ENCODE results near the gene ZFAND2A.
"Not testable (repeated sequence)": the region's sequence is repeated elsewhere in the genome, so short reads cannot be mapped to it uniquely, and the experiment has no call there.

The ZFAND2A gene

DNA sequence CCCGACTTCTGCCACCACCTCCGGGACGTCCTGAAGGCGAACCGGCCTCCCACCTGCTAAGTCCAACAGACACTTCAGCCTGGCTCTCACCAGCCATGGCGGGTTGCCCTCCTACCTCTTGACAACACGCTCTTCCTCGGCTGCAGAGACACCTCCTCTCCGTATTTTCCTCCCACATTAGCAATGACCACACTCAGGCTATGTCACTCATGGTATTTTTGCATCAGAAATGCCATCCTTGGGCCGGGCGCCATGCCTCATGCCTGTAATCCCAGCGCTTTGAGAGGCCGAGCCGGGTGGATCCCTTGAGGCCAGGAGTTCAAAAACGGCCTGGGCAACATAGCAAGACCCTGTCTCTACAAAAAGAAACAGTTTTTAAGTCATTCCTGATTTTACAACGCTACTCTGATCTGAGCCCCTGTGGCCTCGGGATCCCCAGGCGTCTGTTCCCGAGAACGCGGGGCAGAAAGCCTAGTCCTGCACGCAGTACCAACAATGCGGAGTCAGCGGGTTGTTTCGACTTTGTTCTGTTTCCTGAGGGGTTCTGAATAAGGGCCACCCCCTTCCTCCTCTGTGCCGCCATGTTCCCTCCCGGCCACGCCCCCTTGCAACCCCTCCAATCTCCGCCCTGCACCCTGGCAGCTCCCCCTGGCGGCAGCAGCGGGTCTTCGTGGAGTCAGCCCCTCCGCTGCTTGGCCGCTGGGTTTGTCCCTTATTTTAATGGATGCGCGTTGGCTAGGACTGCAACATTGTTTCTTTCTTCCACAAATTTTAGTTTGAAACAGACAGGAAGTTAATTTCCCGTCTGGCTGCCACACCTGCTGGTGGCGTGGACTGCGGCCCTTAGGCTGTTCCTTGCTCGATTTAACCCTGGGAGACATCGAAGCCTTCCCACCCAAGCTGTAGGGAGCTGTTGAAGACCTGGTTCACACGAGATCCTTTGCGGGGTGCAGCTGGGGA lies 9.7 kb upstream of the ZFAND2A start:
- H3K4me3 ChIP-seq (ENCODE audit: control insufficient read depth, low read depth, low read length), result peak overlapping the region; percentile 67
- DNase-seq (ENCODE audit: low read depth), result peak; percentile 74
- TF ChIP-seq, protein P1, sequence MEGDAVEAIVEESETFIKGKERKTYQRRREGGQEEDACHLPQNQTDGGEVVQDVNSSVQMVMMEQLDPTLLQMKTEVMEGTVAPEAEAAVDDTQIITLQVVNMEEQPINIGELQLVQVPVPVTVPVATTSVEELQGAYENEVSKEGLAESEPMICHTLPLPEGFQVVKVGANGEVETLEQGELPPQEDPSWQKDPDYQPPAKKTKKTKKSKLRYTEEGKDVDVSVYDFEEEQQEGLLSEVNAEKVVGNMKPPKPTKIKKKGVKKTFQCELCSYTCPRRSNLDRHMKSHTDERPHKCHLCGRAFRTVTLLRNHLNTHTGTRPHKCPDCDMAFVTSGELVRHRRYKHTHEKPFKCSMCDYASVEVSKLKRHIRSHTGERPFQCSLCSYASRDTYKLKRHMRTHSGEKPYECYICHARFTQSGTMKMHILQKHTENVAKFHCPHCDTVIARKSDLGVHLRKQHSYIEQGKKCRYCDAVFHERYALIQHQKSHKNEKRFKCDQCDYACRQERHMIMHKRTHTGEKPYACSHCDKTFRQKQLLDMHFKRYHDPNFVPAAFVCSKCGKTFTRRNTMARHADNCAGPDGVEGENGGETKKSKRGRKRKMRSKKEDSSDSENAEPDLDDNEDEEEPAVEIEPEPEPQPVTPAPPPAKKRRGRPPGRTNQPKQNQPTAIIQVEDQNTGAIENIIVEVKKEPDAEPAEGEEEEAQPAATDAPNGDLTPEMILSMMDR (conservative IDR thresholded peaks at IDR 0.05; ENCODE audit: control insufficient read depth, insufficient read depth, low read depth, low read length), result peak; percentile 80

DNA sequence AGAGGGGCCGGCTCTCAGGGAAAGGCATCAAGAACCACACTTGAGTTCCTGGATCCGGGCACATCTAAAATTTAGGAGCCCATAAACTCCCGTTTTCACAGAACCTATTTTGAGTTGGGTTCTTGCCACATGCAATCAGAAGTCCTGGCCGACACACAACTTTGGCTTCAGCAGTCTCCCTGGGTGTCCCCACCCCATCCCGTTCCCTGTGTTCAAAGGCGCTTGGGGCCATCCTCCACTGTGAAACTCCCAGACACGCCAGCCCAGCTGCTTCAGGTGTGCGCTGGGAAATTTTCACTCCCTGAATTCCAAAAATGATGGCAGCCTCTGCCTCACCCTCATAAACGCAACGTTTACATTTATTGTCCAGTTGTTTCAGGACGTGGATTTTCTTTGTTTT lies 8.4 kb upstream of the ZFAND2A start:
- TF ChIP-seq, protein P1 (conservative IDR thresholded peaks at IDR 0.05; ENCODE audit: control insufficient read depth, insufficient read depth, low read depth, low read length), result no peak
- no peak for DNase-seq (ENCODE audit: low read depth)
- H3K4me3 ChIP-seq (ENCODE audit: control insufficient read depth, low read depth, low read length), result no peak overlapping the region

DNA sequence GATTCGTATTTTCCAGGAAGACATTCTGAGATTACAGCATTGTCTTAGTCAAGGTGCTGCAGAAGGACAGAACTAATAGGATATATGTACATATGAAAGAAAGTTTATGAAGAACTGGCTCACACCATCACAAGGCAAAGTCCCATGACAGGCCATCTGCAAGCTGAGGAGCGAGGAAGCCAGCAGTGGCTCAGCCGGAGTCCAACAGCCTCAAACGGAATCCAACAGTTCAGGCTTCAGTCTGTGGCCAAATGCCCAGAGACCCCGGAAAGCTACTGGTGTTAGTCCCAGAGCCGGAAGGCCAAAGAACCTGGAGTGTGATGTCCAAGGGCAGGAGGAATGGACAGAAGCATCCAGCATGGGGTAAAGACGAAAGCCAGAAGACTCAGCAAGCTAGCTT lies 4.4 kb upstream of the ZFAND2A start:
- TF ChIP-seq, protein P1 (conservative IDR thresholded peaks at IDR 0.05; ENCODE audit: control insufficient read depth, insufficient read depth, low read depth, low read length), result no peak
- no peak for DNase-seq (ENCODE audit: low read depth)
- H3K4me3 ChIP-seq (ENCODE audit: control insufficient read depth, low read depth, low read length), result no peak overlapping the region

DNA sequence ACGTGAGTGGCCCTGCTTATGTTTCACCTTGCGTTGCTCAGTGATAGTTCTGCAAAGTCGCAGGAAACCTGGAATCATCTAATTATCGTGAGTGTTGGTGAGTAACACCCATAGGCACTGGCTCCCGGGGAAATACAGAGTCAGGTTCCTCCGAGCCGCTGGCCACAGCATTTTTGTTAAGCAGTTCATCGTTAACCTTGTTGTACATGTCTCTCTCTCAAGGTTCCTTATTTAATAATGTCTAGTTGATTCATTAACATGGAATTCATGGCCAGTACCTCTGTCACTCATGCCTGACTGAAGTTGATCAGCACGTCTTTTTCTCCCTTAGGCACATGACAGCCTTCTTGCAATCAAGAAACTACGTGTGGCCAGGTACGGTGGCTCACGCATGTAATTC lies 3.1 kb upstream of the ZFAND2A start:
- TF ChIP-seq, protein P1 (conservative IDR thresholded peaks at IDR 0.05; ENCODE audit: control insufficient read depth, insufficient read depth, low read depth, low read length), result no peak
- H3K4me3 ChIP-seq (ENCODE audit: control insufficient read depth, low read depth, low read length), result no peak overlapping the region
- DNase-seq (ENCODE audit: low read depth), result no peak

DNA sequence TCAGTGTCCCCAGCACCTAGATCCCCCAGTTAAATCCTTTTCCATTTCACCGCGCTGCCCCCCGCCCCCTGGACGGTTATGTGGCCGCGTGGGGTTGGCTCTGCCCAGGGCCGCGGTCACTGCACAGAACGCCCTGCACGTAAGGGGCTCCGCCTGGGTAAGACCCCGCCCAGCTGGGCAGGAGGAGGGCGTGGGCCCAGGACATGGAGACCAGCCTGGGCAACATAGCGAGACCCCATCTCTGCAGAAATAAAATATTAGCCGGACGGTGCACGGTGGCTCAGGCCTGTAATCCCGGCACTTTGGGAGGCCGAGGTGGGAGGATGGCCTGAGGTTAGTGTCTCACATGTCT lies 650 bp upstream of the ZFAND2A start:
- DNase-seq (ENCODE audit: low read depth), result peak; percentile 30
- H3K4me3 ChIP-seq (ENCODE audit: control insufficient read depth, low read depth, low read length), result peak overlapping the region; percentile 73
- TF ChIP-seq, protein P1 (conservative IDR thresholded peaks at IDR 0.05; ENCODE audit: control insufficient read depth, insufficient read depth, low read depth, low read length), result no peak

DNA sequence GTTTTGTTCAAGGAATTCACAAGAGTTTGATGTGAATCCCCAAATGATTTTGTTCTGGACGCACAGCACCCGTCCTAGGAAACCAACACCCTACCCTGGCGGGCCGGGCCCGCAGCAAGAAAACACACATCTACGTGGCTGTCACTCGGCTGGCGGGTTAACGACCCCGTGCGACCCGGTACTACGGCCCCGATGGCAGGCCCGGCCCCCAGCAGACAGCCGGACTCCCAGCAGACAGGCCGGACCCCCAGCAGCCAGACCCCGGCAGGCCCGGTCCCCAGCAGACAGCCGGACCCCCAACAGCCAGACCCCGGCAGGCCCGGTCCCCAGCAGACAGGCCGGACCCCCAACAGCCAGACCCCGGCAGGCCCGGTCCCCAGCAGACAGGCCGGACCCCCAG lies 765 bp downstream of the ZFAND2A start:
- not testable (repeated sequence) for DNase-seq (ENCODE audit: low read depth)

DNA sequence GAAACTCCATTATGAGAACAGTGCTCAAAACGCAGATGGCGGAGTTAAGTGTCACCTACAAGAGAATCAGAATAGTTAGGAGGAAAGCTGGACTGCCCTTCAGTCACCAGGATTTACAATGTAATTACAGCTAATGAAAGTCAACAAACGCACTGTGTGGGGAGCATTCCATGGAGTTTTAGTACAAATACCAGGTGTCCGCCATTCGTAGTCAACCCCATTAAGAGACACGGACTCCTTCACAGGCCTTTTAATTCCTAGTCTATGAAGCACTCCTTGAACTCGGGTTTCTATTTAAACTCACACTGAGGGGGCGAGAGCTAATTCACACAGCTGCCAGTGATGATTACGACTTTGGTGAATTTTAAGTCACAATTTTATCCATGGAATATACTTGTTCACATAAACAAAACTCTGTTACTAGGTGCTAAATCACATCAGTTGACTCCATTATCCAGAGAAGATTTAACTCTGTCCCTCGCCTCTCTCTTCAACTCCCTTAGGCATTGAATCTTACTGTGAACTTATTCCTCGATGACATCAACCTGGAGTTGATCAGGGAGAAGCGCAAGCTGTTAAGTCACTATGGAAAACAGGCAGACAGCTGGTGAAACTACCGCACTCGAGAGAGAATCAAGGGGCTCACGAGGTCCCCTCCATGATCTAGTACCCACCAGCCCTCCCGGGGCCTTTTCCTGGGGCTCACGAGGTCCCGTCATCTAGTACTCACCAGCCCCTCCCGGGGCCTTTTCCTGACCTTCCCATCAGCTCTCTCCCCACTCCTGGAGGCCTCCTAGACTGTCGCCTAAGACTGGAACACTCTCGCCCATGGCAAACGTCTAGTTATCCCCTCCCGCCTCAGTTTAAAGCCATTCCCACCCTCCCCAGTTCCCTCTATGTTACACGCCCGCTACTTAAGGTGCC lies 1.5 kb downstream of the ZFAND2A start:
- DNase-seq (ENCODE audit: low read depth), result no peak
- peak overlapping the region; percentile 96 for H3K4me3 ChIP-seq (ENCODE audit: control insufficient read depth, low read depth, low read length)
- TF ChIP-seq, protein P1 (conservative IDR thresholded peaks at IDR 0.05; ENCODE audit: control insufficient read depth, insufficient read depth, low read depth, low read length), result no peak

More for the DNA sequence above, 765 bp downstream of the ZFAND2A start:
- H3K4me3 ChIP-seq (ENCODE audit: control insufficient read depth, low read depth, low read length), result peak overlapping the region; percentile 96
